DMS79 treated with DMSO at 0.1 percent for 48 hours (cell line): ENCODE results near the gene GPR141.

ENCODE experiments used
- DNase-seq: peaks from one replicate; lab custom pipeline; 2025; lab: John Stamatoyannopoulos, UW

Gene GPR141

GRCh38 chr7:37784015-37784414 is 100.4 kb downstream of the GPR141 start:
- DNase-seq: no peak

DNA sequence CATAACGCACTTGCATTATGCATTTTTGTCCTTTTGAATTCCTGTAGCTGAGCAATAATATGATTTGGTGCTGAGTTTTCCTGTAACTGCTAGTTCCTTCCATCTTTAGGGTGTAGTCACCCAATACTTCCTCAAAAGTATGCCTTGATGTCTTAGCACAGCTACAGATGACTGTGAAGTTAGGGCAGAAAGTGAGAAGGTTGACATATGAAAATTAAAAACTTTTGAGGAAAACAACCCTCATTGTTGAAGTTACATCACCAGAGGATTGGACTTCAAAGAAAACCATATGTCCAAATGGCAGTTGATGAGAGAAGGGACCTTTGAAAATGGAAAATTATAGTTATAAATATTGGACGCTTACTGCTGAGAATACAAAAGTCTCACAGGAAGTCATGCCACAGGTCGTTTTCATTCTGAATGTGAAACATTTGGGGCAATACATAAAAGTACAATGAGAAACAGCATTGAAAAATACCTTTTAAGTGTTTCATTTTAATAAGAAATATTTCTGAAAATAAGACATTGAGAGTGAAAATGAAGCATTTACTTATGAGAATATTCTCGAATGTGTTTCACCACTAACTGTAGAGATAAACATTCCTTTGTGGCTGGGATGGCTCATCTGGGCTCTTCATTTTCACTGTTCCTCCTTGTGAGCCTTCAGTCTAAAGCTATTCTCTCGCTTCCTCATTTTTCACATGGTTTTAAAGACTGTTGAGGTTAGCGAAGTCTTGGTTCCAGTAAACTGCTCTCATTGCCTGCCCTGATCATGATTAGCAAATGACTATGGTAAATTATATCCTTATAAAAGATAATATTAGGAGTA is 103.4 kb downstream of the GPR141 start:
- no peak for DNase-seq
